GM19239 (cell line): Measurements from ENCODE around the gene PDZRN3.

Experiments used
- DNase-seq: peaks from one replicate; pipeline ENCODE4 v3.0.0; 2011; ENCODE audit warnings: low spot score; ENCODE audit not compliant: insufficient read length
- FAIRE-seq: peaks from 2 replicates; lab custom pipeline; 2011; peaks lifted over from hg19 to GRCh38; lab: Jason Lieb, UNC

The PDZRN3 gene

GRCh38 chr3:73563896-73564582, 60.7 kb downstream of the PDZRN3 start:
- no peak for DNase-seq

GRCh38 chr3:73561494-73561893, 63.2 kb downstream of the PDZRN3 start:
- FAIRE-seq (no peak), DNase-seq (no peak)

More at GRCh38 chr3:73563896-73564582, 60.7 kb downstream of the PDZRN3 start:
- no peak for FAIRE-seq

GRCh38 chr3:73559749-73560148, 65.0 kb downstream of the PDZRN3 start:
- FAIRE-seq (no peak), DNase-seq (no peak)

GRCh38 chr3:73558727-73559075, 66.0 kb downstream of the PDZRN3 start:
- FAIRE-seq (no peak), DNase-seq (no peak)

- DNase-seq (no peak), FAIRE-seq (no peak)
Measured at GRCh38 chr3:73557986-73558726, 66.6 kb downstream of the PDZRN3 start.

GRCh38 chr3:73556520-73557372, 68.0 kb downstream of the PDZRN3 start:
- FAIRE-seq, result no peak

GRCh38 chr3:73555076-73555475, 69.7 kb downstream of the PDZRN3 start:
- no peak for DNase-seq
- no peak for FAIRE-seq

More at GRCh38 chr3:73556520-73557372, 68.0 kb downstream of the PDZRN3 start:
- no peak for DNase-seq

- DNase-seq (no peak), FAIRE-seq (no peak)
Measured at GRCh38 chr3:73552700-73553099, 72.0 kb downstream of the PDZRN3 start.

GRCh38 chr3:73550032-73550431, 74.7 kb downstream of the PDZRN3 start:
- FAIRE-seq, result no peak

GRCh38 chr3:73549051-73549600, 75.6 kb downstream of the PDZRN3 start:
- FAIRE-seq, result no peak
- DNase-seq, result no peak

More at GRCh38 chr3:73550032-73550431, 74.7 kb downstream of the PDZRN3 start:
- no peak for DNase-seq

GRCh38 chr3:73548436-73548835, 76.3 kb downstream of the PDZRN3 start:
- DNase-seq, result no peak
- no peak for FAIRE-seq

- no peak for DNase-seq
- FAIRE-seq, result no peak
Measured at GRCh38 chr3:73547427-73548248, 77.1 kb downstream of the PDZRN3 start.

GRCh38 chr3:73546961-73547360, 77.8 kb downstream of the PDZRN3 start:
- DNase-seq, result no peak
- FAIRE-seq, result no peak

- DNase-seq (no peak), FAIRE-seq (no peak)
Measured at GRCh38 chr3:73543412-73543811, 81.3 kb downstream of the PDZRN3 start.

GRCh38 chr3:73542136-73542535, 82.6 kb downstream of the PDZRN3 start:
- no peak for DNase-seq
- no peak for FAIRE-seq

GRCh38 chr3:73540969-73541740, 83.6 kb downstream of the PDZRN3 start:
- FAIRE-seq, result no peak
- DNase-seq, result no peak

- no peak for DNase-seq
- no peak for FAIRE-seq
Measured at GRCh38 chr3:73538486-73538885, 86.3 kb downstream of the PDZRN3 start.

- FAIRE-seq, result no peak
- no peak for DNase-seq
Measured at GRCh38 chr3:73536952-73537351, 87.8 kb downstream of the PDZRN3 start.

GRCh38 chr3:73536336-73536895, 88.3 kb downstream of the PDZRN3 start:
- FAIRE-seq (no peak), DNase-seq (no peak)
